DND-41 (cell line): ENCODE data around the gene CDC14C.

Experiments used
- ATAC-seq: fragments of 200-7000 bp; cut with Tn5 transposase; 3 replicates; pipeline ENCODE4 v1.9.1; 2021; ENCODE audit warnings: low read depth; ENCODE audit not compliant: insufficient read depth
- DNase-seq: peaks from one replicate; pipeline ENCODE4 v3.0.0-alpha.2; 2020
- H2AFZ ChIP-seq: 2 replicates; pipeline ENCODE4 v1.6.0; 2012; ENCODE audit warnings: low read depth, low read length
- H3K27ac ChIP-seq: 2 replicates; pipeline ENCODE4 v1.5.1; 2012; ENCODE audit warnings: low read length, inconsistent platforms
- H3K27me3 ChIP-seq: fragments of 200-600 bp; sonication (generic); 2 replicates; pipeline ENCODE4 v1.6.0; 2012; ENCODE audit warnings: low read length, mild to moderate bottlenecking, inconsistent platforms; ENCODE audit not compliant: insufficient read depth, poor library complexity
- H3K36me3 ChIP-seq: 2 replicates; pipeline ENCODE4 v1.5.1; 2012; ENCODE audit warnings: low read length, inconsistent platforms; ENCODE audit not compliant: insufficient read depth
- H3K4me1 ChIP-seq: 2 replicates; pipeline ENCODE4 v1.5.1; 2012; ENCODE audit warnings: mild to moderate bottlenecking, low read length; ENCODE audit not compliant: insufficient read depth
- H3K4me2 ChIP-seq: 2 replicates; pipeline ENCODE4 v1.6.0; 2012; ENCODE audit warnings: mild to moderate bottlenecking, moderate library complexity, low read length, inconsistent platforms; ENCODE audit not compliant: insufficient read depth
- H3K4me3 ChIP-seq, 2 experiments: fragments of 200-600 bp in 1 of 2; shearing (Covaris generic) in 1 of 2; 2 replicates each; pipeline ENCODE4 v1.5.1; 2012 to 2016; ENCODE audit warnings: inconsistent platforms in 2 of 2, low read length in 2 of 2, mild to moderate bottlenecking in 2 of 2, low read depth in 1 of 2, moderate library complexity in 1 of 2
- H3K79me2 ChIP-seq: 2 replicates; pipeline ENCODE4 v1.6.0; 2012; ENCODE audit warnings: low read length, inconsistent platforms; ENCODE audit not compliant: insufficient read depth
- H3K9ac ChIP-seq: 2 replicates; pipeline ENCODE4 v1.6.0; 2012; ENCODE audit warnings: low read depth, mild to moderate bottlenecking, inconsistent platforms, low read length, moderate library complexity
- H3K9me3 ChIP-seq: 2 replicates; pipeline ENCODE4 v1.5.1; 2012; ENCODE audit warnings: low read length, moderate library complexity, mild to moderate bottlenecking, inconsistent platforms; ENCODE audit not compliant: insufficient read depth, severe bottlenecking
- H4K20me1 ChIP-seq: 2 replicates; pipeline ENCODE4 v1.6.0; 2012; ENCODE audit warnings: low read length; ENCODE audit not compliant: insufficient read depth
- CTCF ChIP-seq: IDR thresholded peaks from 2 replicates; pipeline ENCODE4 v1.5.1; 2012; ENCODE audit warnings: borderline replicate concordance, low read length, moderate library complexity, mild to moderate bottlenecking; ENCODE audit not compliant: poor library complexity, severe bottlenecking; ENCODE audit errors: extremely low read depth
- EZH2 ChIP-seq: IDR thresholded peaks from 3 replicates; pipeline ENCODE4 v1.6.1; 2012; ENCODE audit warnings: borderline replicate concordance, low read depth, mild to moderate bottlenecking, moderate library complexity, low read length, inconsistent platforms; ENCODE audit not compliant: severe bottlenecking

The CDC14C gene

GRCh38 chr7:48931481-48931880 lies 7.1 kb downstream of the CDC14C start:
- H3K4me1 ChIP-seq = no peaks in the 10 kb centered on the region
- no peaks in the 10 kb centered on the region for H3K36me3 ChIP-seq
- H3K27ac ChIP-seq = no peak overlapping the region
- H3K79me2 ChIP-seq = no peaks in the 10 kb centered on the region
- DNase-seq = no peak
- no peak overlapping the region for H3K4me3 ChIP-seq
- no peak overlapping the region for H3K4me2 ChIP-seq
- no peaks in the 10 kb centered on the region for H4K20me1 ChIP-seq
- no peak overlapping the region for H3K9ac ChIP-seq
- H2AFZ ChIP-seq = no peak overlapping the region
- ATAC-seq = no peak
- TF ChIP-seq CTCF (no peak), EZH2 (no peak)
- no peaks in the 10 kb centered on the region for H3K27me3 ChIP-seq
- H3K9me3 ChIP-seq = no peaks in the 10 kb centered on the region

GRCh38 chr7:48932126-48932910 lies 8.0 kb downstream of the CDC14C start:
- Histone ChIP-seq H2AFZ (no peak overlapping the region), H3K4me1 (no peaks in the 10 kb centered on the region), H4K20me1 (no peaks in the 10 kb centered on the region), H3K27ac (no peak overlapping the region), H3K9me3 (no peaks in the 10 kb centered on the region), H3K27me3 (no peaks in the 10 kb centered on the region), H3K4me2 (no peak overlapping the region), H3K9ac (no peak overlapping the region), H3K36me3 (no peaks in the 10 kb centered on the region), H3K4me3 (no peak overlapping the region), H3K79me2 (no peaks in the 10 kb centered on the region)
- no peak for DNase-seq
- TF ChIP-seq EZH2 (no peak), CTCF (no peak)
- no peak for ATAC-seq

GRCh38 chr7:48933549-48934085 lies 9.3 kb downstream of the CDC14C start:
- no peaks in the 10 kb centered on the region for H3K36me3 ChIP-seq
- ATAC-seq (no peak), DNase-seq (no peak)
- no peak overlapping the region for H3K27ac ChIP-seq
- H2AFZ ChIP-seq = no peak overlapping the region
- H3K4me2 ChIP-seq = no peak overlapping the region
- TF ChIP-seq CTCF (no peak), EZH2 (no peak)
- H3K4me1 ChIP-seq = no peaks in the 10 kb centered on the region
- no peaks in the 10 kb centered on the region for H3K79me2 ChIP-seq
- H3K27me3 ChIP-seq = no peaks in the 10 kb centered on the region
- H3K9me3 ChIP-seq = no peaks in the 10 kb centered on the region
- no peaks in the 10 kb centered on the region for H4K20me1 ChIP-seq
- no peak overlapping the region for H3K4me3 ChIP-seq
- H3K9ac ChIP-seq = no peak overlapping the region
